Stomach (tissue), 9 donors: ENCODE measurements around the gene TMEM258. TPM values are rescaled to one million over a fixed set of nuclear protein-coding genes. Genes with fewer than 3 reads are reported as not detected.

Experiments
- DNase-seq, 2 donors: peaks; one replicate each; pipeline versions ENCODE4 v3.0.0 to v3.0.0-alpha.2; 2013 to 2019
- H3K27ac ChIP-seq, 5 donors: fragments of 200-600 bp in 4 of 5; sonication (generic) in 4 of 5; one replicate each; pipeline ENCODE4 v1.5.1; 2013 to 2019; ENCODE audit warnings: mild to moderate bottlenecking in 1 of 5, moderate library complexity in 1 of 5
- H3K27me3 ChIP-seq, 3 donors: fragments of 200-600 bp; sonication (generic); one replicate each; pipeline ENCODE4 v1.5.1; 2017 to 2019; ENCODE audit warnings: mixed run types in 1 of 3
- H3K36me3 ChIP-seq, 4 donors: fragments of 200-600 bp; sonication (generic); 1 replicate in 3 of 4; 2 replicates in 1 of 4; pipeline ENCODE4 v1.5.1; 2016 to 2019
- H3K4me1 ChIP-seq, 4 donors: fragments of 200-600 bp; sonication (generic); one replicate each; pipeline ENCODE4 v1.5.1; 2016 to 2019
- H3K4me3 ChIP-seq, 4 donors: fragments of 200-600 bp; sonication (generic) in 3 of 4; one replicate each; pipeline ENCODE4 v1.5.1; 2016 to 2019; ENCODE audit warnings: mild to moderate bottlenecking in 1 of 4
- H3K9me3 ChIP-seq, 4 donors: fragments of 200-600 bp; sonication (generic); one replicate each; pipeline ENCODE4 v1.5.1; 2016 to 2019
- EP300 ChIP-seq: sonication (generic); formaldehyde crosslinking; IDR thresholded peaks from one replicate; pipeline ENCODE4 v1.6.1; 2017; ENCODE audit warnings: antibody characterized with exemption
- POLR2A ChIP-seq, 4 donors: fragments of 450-650 bp; IDR thresholded peaks; one replicate each; pipeline ENCODE4 v1.6.1; 2016; ENCODE audit warnings: antibody characterized with exemption in 4 of 4, control low read depth in 2 of 4, mild to moderate bottlenecking in 1 of 4, moderate library complexity in 1 of 4
- POLR2AphosphoS5 ChIP-seq, 3 donors: sonication (generic); formaldehyde crosslinking; IDR thresholded peaks; one replicate each; pipeline ENCODE4 v1.6.1; 2016; ENCODE audit warnings: antibody characterized with exemption in 3 of 3
- WGBS, 5 donors: extraction: QIAGEN DNeasy Blood & Tissue Kit in 3 of 5; methylation state at CpG; one replicate each; pipeline versions ENCODE4 v1.1.5 to v1.1.7; 2013 to 2018; 5-methylcytosine and 5-hydroxymethylcytosine counted together
- intact Hi-C: fragments of 100-400 bp; cut with DNase I; formaldehyde crosslinking; loops from one replicate; pipeline ENCODE4 v1.15.1; 2023; ENCODE audit warnings: low total_unique reads
- polyA plus RNA-seq, 3 donors: library from polyadenylated mRNA; stranded (reverse); fragments of 200-250 nt; gene quantifications; one replicate each; pipeline ENCODE4 v1.2.3, GENCODE V29; 2013
- total RNA-seq, 5 donors: library from RNA; depleted of rRNA; stranded (reverse); fragments of >200 nt; gene quantifications; one replicate each; pipeline versions ENCODE4 v1.1.0 to v1.2.3, GENCODE V29; 2014 to 2016
- TF ChIP-seq, protein P1 (sequence below), 7 experiments: fragments of 450-650 bp in 4 of 7; fragments of 200-600 bp in 3 of 7; sonication (generic) in 3 of 7; IDR thresholded peaks; one replicate each; pipeline ENCODE4 v1.5.1; 2016 to 2019; ENCODE audit warnings: antibody characterized with exemption in 7 of 7, control low read depth in 2 of 7, mild to moderate bottlenecking in 1 of 7
- donor health status: healthy with polysubstance abuse.
- donor health status: Bipolar disorder and iron deficiency.
- donor health status: healthy.

TMEM258 gene
- total and polyA plus RNA-seq, 8 donors: 24.1 to 274 (median 50.3) TPM; not detected in 1

DNA sequence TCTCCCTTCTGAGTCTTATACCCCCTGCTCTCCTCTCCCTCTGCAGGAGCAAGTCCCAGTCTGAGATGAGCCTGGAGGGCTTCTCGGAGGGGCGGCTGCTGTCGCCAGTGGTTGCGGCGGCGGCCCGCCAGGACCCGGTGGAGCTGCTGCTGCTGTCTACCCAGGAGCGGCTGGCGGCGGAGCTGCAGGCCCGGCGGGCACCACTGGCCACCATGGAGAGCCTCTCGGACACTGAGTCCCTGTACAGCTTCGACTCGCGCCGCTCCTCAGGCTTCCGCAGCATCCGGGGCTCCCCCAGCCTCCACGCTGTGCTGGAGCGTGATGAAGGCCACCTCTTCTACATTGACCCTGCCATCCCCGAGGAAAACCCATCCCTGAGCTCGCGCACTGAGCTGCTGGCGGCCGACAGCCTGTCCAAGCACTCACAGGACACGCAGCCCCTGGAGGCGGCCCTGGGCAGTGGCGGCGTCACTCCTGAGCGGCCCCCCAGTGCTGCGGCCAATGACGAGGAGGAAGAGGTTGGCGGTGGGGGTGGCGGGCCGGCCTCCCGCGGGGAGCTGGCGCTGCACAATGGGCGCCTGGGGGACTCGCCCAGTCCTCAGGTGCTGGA lies 48.8 kb downstream of the TMEM258 start:
- H3K27ac ChIP-seq: no peak overlapping the region
- no peaks in the 10 kb centered on the region for H3K9me3 ChIP-seq
- H3K27me3 ChIP-seq: no peaks in the 10 kb centered on the region
- peaks cover 9 to 22% (median 9%) of the 10 kb centered on the region in 4 donors for H3K4me1 ChIP-seq
- intact Hi-C loops: no loop called here
- no peak overlapping the region for H3K4me3 ChIP-seq
- H3K36me3 ChIP-seq: peaks cover 0 to 60% (median 34%) of the 10 kb centered on the region in 4 donors
- TF ChIP-seq POLR2AphosphoS5 (IDR thresholded peaks at IDR 0.05): no peak
- no peak for TF ChIP-seq EP300
- TF ChIP-seq, protein P1, sequence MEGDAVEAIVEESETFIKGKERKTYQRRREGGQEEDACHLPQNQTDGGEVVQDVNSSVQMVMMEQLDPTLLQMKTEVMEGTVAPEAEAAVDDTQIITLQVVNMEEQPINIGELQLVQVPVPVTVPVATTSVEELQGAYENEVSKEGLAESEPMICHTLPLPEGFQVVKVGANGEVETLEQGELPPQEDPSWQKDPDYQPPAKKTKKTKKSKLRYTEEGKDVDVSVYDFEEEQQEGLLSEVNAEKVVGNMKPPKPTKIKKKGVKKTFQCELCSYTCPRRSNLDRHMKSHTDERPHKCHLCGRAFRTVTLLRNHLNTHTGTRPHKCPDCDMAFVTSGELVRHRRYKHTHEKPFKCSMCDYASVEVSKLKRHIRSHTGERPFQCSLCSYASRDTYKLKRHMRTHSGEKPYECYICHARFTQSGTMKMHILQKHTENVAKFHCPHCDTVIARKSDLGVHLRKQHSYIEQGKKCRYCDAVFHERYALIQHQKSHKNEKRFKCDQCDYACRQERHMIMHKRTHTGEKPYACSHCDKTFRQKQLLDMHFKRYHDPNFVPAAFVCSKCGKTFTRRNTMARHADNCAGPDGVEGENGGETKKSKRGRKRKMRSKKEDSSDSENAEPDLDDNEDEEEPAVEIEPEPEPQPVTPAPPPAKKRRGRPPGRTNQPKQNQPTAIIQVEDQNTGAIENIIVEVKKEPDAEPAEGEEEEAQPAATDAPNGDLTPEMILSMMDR (IDR thresholded peaks at IDR 0.05): no peak
- no peak for TF ChIP-seq POLR2A (IDR thresholded peaks at IDR 0.05)
- no peak for DNase-seq
- 91 to 94% (median 92%) methylated on average over 20 to 42 of the region's 42 CpGs for WGBS, 5 donors

GRCh38 chr11:61742391-61742790 lies 50.0 kb downstream of the TMEM258 start:
- peak in 1 of 2 donors; percentile 64 for DNase-seq

DNA sequence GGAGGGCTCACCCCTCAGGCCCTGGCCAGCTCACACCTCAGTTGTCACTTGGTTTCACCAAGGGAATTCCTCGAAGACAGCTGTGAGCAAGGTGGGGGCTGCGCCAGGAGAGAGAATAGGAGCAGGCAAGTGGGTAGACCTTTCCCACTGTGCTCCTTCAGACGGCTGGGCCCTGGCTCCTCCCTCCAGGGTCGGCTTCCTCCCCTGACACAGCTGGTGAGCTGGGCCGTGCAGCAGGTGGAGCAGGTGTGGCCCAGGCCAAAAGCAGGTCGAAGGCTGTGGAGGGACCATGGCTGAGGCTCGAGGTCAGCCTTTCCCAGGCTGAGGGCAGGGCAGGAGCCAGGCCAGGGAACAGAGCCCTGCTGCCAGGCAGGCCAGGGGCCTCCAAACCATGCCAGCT lies 52.4 kb downstream of the TMEM258 start:
- DNase-seq: no peak
- WGBS, 5 donors: 47 to 72% (median 49%) methylated on average over 5 to 7 of the region's 7 CpGs
- peaks cover 0 to 9% (median 0%) of the 10 kb centered on the region in 4 donors for H3K4me1 ChIP-seq

More at GRCh38 chr11:61742391-61742790, 50.0 kb downstream of the TMEM258 start:
- no peaks in the 10 kb centered on the region for H3K27me3 ChIP-seq
- peaks cover 0 to 72% (median 45%) of the 10 kb centered on the region in 4 donors for H3K36me3 ChIP-seq
- intact Hi-C loops: no loop called here
- WGBS, 5 donors: 35 to 64% (median 38%) methylated on average over 6 to 7 of the region's 7 CpGs
- no peaks in the 10 kb centered on the region for H3K9me3 ChIP-seq
- no peak overlapping the region for H3K27ac ChIP-seq
- TF ChIP-seq POLR2AphosphoS5 (IDR thresholded peaks at IDR 0.05) (no peak), POLR2A (IDR thresholded peaks at IDR 0.05) (no peak), EP300 (no peak)
- TF ChIP-seq, protein P1 (IDR thresholded peaks at IDR 0.05): no peak
- H3K4me3 ChIP-seq: no peak overlapping the region
- H3K4me1 ChIP-seq: peaks cover under 1 to 14% (median 2%) of the 10 kb centered on the region in 4 donors

GRCh38 chr11:61739413-61739812 lies 53.0 kb downstream of the TMEM258 start:
- H3K4me1 ChIP-seq: peaks cover 0 to 9% (median 0%) of the 10 kb centered on the region in 4 donors
- no peaks in the 10 kb centered on the region for H3K9me3 ChIP-seq
- WGBS, 5 donors: 91 to 99% (median 91%) methylated on average over 11 to 15 of the region's 15 CpGs
- H3K36me3 ChIP-seq: peaks cover 0 to 92% (median 65%) of the 10 kb centered on the region in 4 donors
- no peak for TF ChIP-seq EP300
- no peaks in the 10 kb centered on the region for H3K27me3 ChIP-seq
- H3K27ac ChIP-seq: no peak overlapping the region
- no peak for DNase-seq
- H3K4me3 ChIP-seq: no peak overlapping the region
- intact Hi-C loops: loop anchor here (5.0 kb wide), 1 partner anchor 62 kb away; no protein-coding TSS in a partner anchor

More for the DNA sequence above, 52.4 kb downstream of the TMEM258 start:
- Histone ChIP-seq H3K36me3 (peaks cover 0 to 95% (median 64%) of the 10 kb centered on the region in 4 donors), H3K27ac (no peak overlapping the region), H3K9me3 (no peaks in the 10 kb centered on the region), H3K27me3 (no peaks in the 10 kb centered on the region), H3K4me3 (no peak overlapping the region)
- intact Hi-C loops: loop anchor here (5.0 kb wide), 1 partner anchor 63 kb away; no protein-coding TSS in a partner anchor
- TF ChIP-seq EP300 (no peak), POLR2AphosphoS5 (IDR thresholded peaks at IDR 0.05) (no peak), POLR2A (IDR thresholded peaks at IDR 0.05) (no peak)
- TF ChIP-seq, protein P1 (IDR thresholded peaks at IDR 0.05): no peak

Other genes starting within 250 kb of the TMEM258 start
- 1 to 10 TPM in 3 of 5 donors, under 1 TPM in 1, not detected in 1; 0.92 to 8.4 (median 2.9) TPM for gene SYT7, start 211.5 kb downstream of the TMEM258 start, total RNA-seq
- 1 to 10 TPM; 1.2 to 1.5 (median 1.4) TPM for gene SYT7, start 211.5 kb downstream of the TMEM258 start, polyA plus RNA-seq
- gene DAGLA, start 112.2 kb downstream of the TMEM258 start, total RNA-seq: 10 to 100 TPM in 1 of 5 donors, 1 to 10 TPM in 2, under 1 TPM in 2; under 0.01 to 27.2 (median 1.3) TPM
- gene DAGLA, start 112.2 kb downstream of the TMEM258 start, polyA plus RNA-seq: 1 to 10 TPM in 1 of 3 donors, under 1 TPM in 2; 0.15 to 3.2 (median 0.75) TPM
- gene MYRF, start 40.0 kb downstream of the TMEM258 start, total RNA-seq: 100 to 1,000 TPM in 3 of 5 donors, 10 to 100 TPM in 1, 1 to 10 TPM in 1; 6.4 to 527 (median 240) TPM
- 10 to 100 TPM; 19.0 to 45.9 (median 20.5) TPM for gene MYRF, start 40.0 kb downstream of the TMEM258 start, polyA plus RNA-seq
- 10 to 100 TPM in 2 of 5 donors, 1 to 10 TPM in 2, not detected in 1; 4.2 to 24.6 (median 10.4) TPM for gene FEN1, start 312 bp upstream of the TMEM258 start, total RNA-seq
- 10 to 100 TPM in 1 of 3 donors, 1 to 10 TPM in 2; 5.0 to 14.3 (median 10.0) TPM for gene FEN1, start 312 bp upstream of the TMEM258 start, polyA plus RNA-seq
- gene FADS1, start 24.4 kb upstream of the TMEM258 start, total RNA-seq: 10 to 100 TPM in 4 of 5 donors, not detected in 1; 11.7 to 56.5 (median 17.3) TPM
- gene FADS1, start 24.4 kb upstream of the TMEM258 start, polyA plus RNA-seq: 1 to 10 TPM; 1.8 to 6.4 (median 4.1) TPM
- gene FADS2, start 35.7 kb upstream of the TMEM258 start, total RNA-seq: 10 to 100 TPM in 3 of 5 donors, 1 to 10 TPM in 1, not detected in 1; 9.6 to 15.2 (median 14.0) TPM
- 10 to 100 TPM in 1 of 3 donors, 1 to 10 TPM in 2; 3.5 to 17.1 (median 6.4) TPM for gene FADS2, start 35.7 kb upstream of the TMEM258 start, polyA plus RNA-seq
- gene FADS3, start 98.9 kb upstream of the TMEM258 start, total RNA-seq: 100 to 1,000 TPM in 1 of 5 donors, 10 to 100 TPM in 3, 1 to 10 TPM in 1; 2.6 to 140 (median 22.8) TPM
- gene FADS3, start 98.9 kb upstream of the TMEM258 start, polyA plus RNA-seq: 10 to 100 TPM in 1 of 3 donors, 1 to 10 TPM in 2; 7.5 to 23.3 (median 7.9) TPM
- gene RAB3IL1, start 125.0 kb upstream of the TMEM258 start, total RNA-seq: 10 to 100 TPM in 2 of 5 donors, 1 to 10 TPM in 1, under 1 TPM in 1, not detected in 1; 0.58 to 12.8 (median 7.1) TPM
- 10 to 100 TPM in 2 of 3 donors, 1 to 10 TPM in 1; 5.3 to 13.3 (median 11.6) TPM for gene RAB3IL1, start 125.0 kb upstream of the TMEM258 start, polyA plus RNA-seq
- 10 to 100 TPM in 2 of 5 donors, 1 to 10 TPM in 2, not detected in 1; 1.2 to 27.4 (median 6.6) TPM for gene BEST1, start 157.8 kb upstream of the TMEM258 start, total RNA-seq
- 1 to 10 TPM; 3.4 to 3.8 (median 3.7) TPM for gene BEST1, start 157.8 kb upstream of the TMEM258 start, polyA plus RNA-seq
- 1,000 to 10,000 TPM in 4 of 5 donors, 100 to 1,000 TPM in 1; 703 to 2,177 (median 1,757) TPM for gene FTH1, start 175.0 kb upstream of the TMEM258 start, total RNA-seq
- gene FTH1, start 175.0 kb upstream of the TMEM258 start, polyA plus RNA-seq: 1,000 to 10,000 TPM; 4,996 to 8,523 (median 5,775) TPM